ENCODE measurements around the gene MEGF6.
A peak's percentile ranks its signal among the peaks of the same experiment; 100 is the strongest.

GRCh38 chr1:3529099-3529729 is 82.1 kb downstream of the MEGF6 start:
- TF ChIP-seq CTCF (IDR thresholded peaks at IDR 0.05) = no peak
- peak; percentile 86 for TF ChIP-seq POLR2AphosphoS5 (IDR thresholded peaks at IDR 0.05)
